Measurements from ENCODE around the gene LY6G6C. TPM values are rescaled to one million over a fixed set of nuclear protein-coding genes. Genes with fewer than 3 reads are reported as not detected.

LY6G6C gene
- total and polyA plus RNA-seq, 10 of the 15 experiments (the other 5 are each of a cell fraction or from before 2014, with no cell fraction given), result not detected

GRCh38 chr6:31739639-31740396 is 18.3 kb upstream of the LY6G6C start, which contains the start of gene MSH5 (continued):
- TF ChIP-seq ZBTB11 (CRISPR knock-in tag; IDR thresholded peaks at IDR 0.05) (no peak), ETV6 (conservative IDR thresholded peaks at IDR 0.05 in 1 of 2, IDR thresholded peaks at IDR 0.05 in 1 of 2; ENCODE audit: borderline replicate concordance in 1 of 2, low read depth in 1 of 2) (no peak), MLLT1 (IDR thresholded peaks at IDR 0.05) (peak; percentile 51; the same call in 1 of the 2 replicates), RELA (IDR thresholded peaks at IDR 0.05; ENCODE audit: borderline replicate concordance, partially characterized antibody) (peak; percentile 11), NR2F1 (conservative IDR thresholded peaks at IDR 0.05) (peak; percentile 38; the same call in 1 of the 2 replicates), POLR2A (IDR thresholded peaks at IDR 0.05; ENCODE audit: low read depth, low read length) (peak; percentile 78), ZNF622 (IDR thresholded peaks at IDR 0.05) (no peak), POU2F2 (IDR thresholded peaks at IDR 0.05; ENCODE audit: borderline replicate concordance, low read depth, low read length) (0 out of 3 replicates have a peak, but pooled peaks have one; percentile 4), TAF1 (IDR thresholded peaks at IDR 0.05; ENCODE audit: borderline replicate concordance, low read depth, low read length) (peak; percentile 47), RUNX3 (IDR thresholded peaks at IDR 0.05; ENCODE audit: low read length) (no peak), RFX5 (IDR thresholded peaks at IDR 0.05; ENCODE audit: low read depth, low read length) (peak; percentile 71), ZNF592 (IDR thresholded peaks at IDR 0.05) (no peak), ZNF24 (IDR thresholded peaks at IDR 0.05) (no peak), KDM1A (IDR thresholded peaks at IDR 0.05; ENCODE audit: borderline replicate concordance) (no peak), TCF12 (IDR thresholded peaks at IDR 0.05; ENCODE audit: low read depth, low read length) (0 out of 2 replicates have a peak, but pooled peaks have one; percentile 36), ATF7 (IDR thresholded peaks at IDR 0.05; ENCODE audit: low read depth) (no peak), TCF3 (IDR thresholded peaks at IDR 0.05; ENCODE audit: borderline replicate concordance, insufficient read depth, low read depth, low read length) (no peak), RAD51 (IDR thresholded peaks at IDR 0.05) (no peak), USF1 (IDR thresholded peaks at IDR 0.05; ENCODE audit: borderline replicate concordance, extremely low read length, insufficient read depth, low read depth, low read length) (no peak)

All from GM12878 (cell line).